ENCODE results near the gene RNF112.
"Not testable (repeated sequence)": the region's sequence is repeated elsewhere in the genome, so short reads cannot be mapped to it uniquely, and the experiment has no call there.

GRCh38 chr17:19462456-19463035 lies 51.5 kb downstream of the RNF112 start:
- TF ChIP-seq, protein P1, sequence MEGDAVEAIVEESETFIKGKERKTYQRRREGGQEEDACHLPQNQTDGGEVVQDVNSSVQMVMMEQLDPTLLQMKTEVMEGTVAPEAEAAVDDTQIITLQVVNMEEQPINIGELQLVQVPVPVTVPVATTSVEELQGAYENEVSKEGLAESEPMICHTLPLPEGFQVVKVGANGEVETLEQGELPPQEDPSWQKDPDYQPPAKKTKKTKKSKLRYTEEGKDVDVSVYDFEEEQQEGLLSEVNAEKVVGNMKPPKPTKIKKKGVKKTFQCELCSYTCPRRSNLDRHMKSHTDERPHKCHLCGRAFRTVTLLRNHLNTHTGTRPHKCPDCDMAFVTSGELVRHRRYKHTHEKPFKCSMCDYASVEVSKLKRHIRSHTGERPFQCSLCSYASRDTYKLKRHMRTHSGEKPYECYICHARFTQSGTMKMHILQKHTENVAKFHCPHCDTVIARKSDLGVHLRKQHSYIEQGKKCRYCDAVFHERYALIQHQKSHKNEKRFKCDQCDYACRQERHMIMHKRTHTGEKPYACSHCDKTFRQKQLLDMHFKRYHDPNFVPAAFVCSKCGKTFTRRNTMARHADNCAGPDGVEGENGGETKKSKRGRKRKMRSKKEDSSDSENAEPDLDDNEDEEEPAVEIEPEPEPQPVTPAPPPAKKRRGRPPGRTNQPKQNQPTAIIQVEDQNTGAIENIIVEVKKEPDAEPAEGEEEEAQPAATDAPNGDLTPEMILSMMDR (IDR thresholded peaks at IDR 0.05), result not testable (repeated sequence)
- not testable (repeated sequence) for TF ChIP-seq EP300 (IDR thresholded peaks at IDR 0.05); POLR2A (IDR thresholded peaks at IDR 0.05; ENCODE audit: low read depth)
